ENCODE measurements around the gene TBC1D25.

Gene TBC1D25

GRCh38 chrX:48520976-48521352 lies 18.6 kb upstream of the TBC1D25 start:
- TF ChIP-seq FOXM1 (IDR thresholded peaks at IDR 0.05; ENCODE audit: borderline replicate concordance, low read depth) (no peak), RAD21 (IDR thresholded peaks at IDR 0.05; ENCODE audit: low read depth) (no peak), YY1 (IDR thresholded peaks at IDR 0.05; ENCODE audit: low read depth) (no peak), CEBPB (IDR thresholded peaks at IDR 0.05) (no peak), ZBTB7A (IDR thresholded peaks at IDR 0.05; ENCODE audit: low read depth) (no peak), NFIC (IDR thresholded peaks at IDR 0.05) (no peak), TCF12 (IDR thresholded peaks at IDR 0.05; ENCODE audit: low read depth) (no peak), CREB1 (IDR thresholded peaks at IDR 0.05; ENCODE audit: low read depth) (no peak), EGR1 (IDR thresholded peaks at IDR 0.05) (no peak), EP300 (IDR thresholded peaks at IDR 0.05; ENCODE audit: borderline replicate concordance) (no peak), REST (IDR thresholded peaks at IDR 0.05; ENCODE audit: low read depth) (no peak), MAX (IDR thresholded peaks at IDR 0.05) (no peak), USF1 (IDR thresholded peaks at IDR 0.05) (no peak), TEAD4 (IDR thresholded peaks at IDR 0.05) (no peak), TAF1 (IDR thresholded peaks at IDR 0.05; ENCODE audit: low read depth) (no peak)

- TF ChIP-seq MAX (IDR thresholded peaks at IDR 0.05) = peak; percentile 45
- 0 out of 2 replicates have a peak, but pooled peaks have one; percentile 33 for TF ChIP-seq FOXM1 (IDR thresholded peaks at IDR 0.05; ENCODE audit: borderline replicate concordance, low read depth)
- TF ChIP-seq TCF12 (IDR thresholded peaks at IDR 0.05; ENCODE audit: low read depth) = no peak
- peak; percentile 68 for TF ChIP-seq USF1 (IDR thresholded peaks at IDR 0.05)
- TF ChIP-seq YY1 (IDR thresholded peaks at IDR 0.05; ENCODE audit: low read depth) = peak; percentile 74; the same call in 1 of the 2 replicates
- no peak for TF ChIP-seq REST (IDR thresholded peaks at IDR 0.05; ENCODE audit: low read depth)
- TF ChIP-seq TAF1 (IDR thresholded peaks at IDR 0.05; ENCODE audit: low read depth) = peak; percentile 58
- no peak for TF ChIP-seq NFIC (IDR thresholded peaks at IDR 0.05)
- no peak for TF ChIP-seq ZBTB7A (IDR thresholded peaks at IDR 0.05; ENCODE audit: low read depth)
These were observed 17.9 kb upstream of the TBC1D25 start, which contains the start of gene EBP for GRCh38 chrX:48521353-48522243. Gene EBP, plus strand, starts transcription at chrX:48521808. Its CDS starts 1,964 bp downstream, at chrX:48523772.

- TF ChIP-seq NFIC (IDR thresholded peaks at IDR 0.05) (no peak), MAX (IDR thresholded peaks at IDR 0.05) (no peak), EP300 (IDR thresholded peaks at IDR 0.05; ENCODE audit: borderline replicate concordance) (no peak), TAF1 (IDR thresholded peaks at IDR 0.05; ENCODE audit: low read depth) (no peak), EGR1 (IDR thresholded peaks at IDR 0.05) (no peak), FOXM1 (IDR thresholded peaks at IDR 0.05; ENCODE audit: borderline replicate concordance, low read depth) (no peak), YY1 (IDR thresholded peaks at IDR 0.05; ENCODE audit: low read depth) (no peak)
These were observed 17.2 kb upstream of the TBC1D25 start for GRCh38 chrX:48522291-48522690.

GRCh38 chrX:48523682-48524081 lies 15.8 kb upstream of the TBC1D25 start:
- no peak for TF ChIP-seq MAX (IDR thresholded peaks at IDR 0.05)
- TF ChIP-seq ZBTB7A (IDR thresholded peaks at IDR 0.05; ENCODE audit: low read depth) = no peak
- TF ChIP-seq TAF1 (IDR thresholded peaks at IDR 0.05; ENCODE audit: low read depth) = no peak
- no peak for TF ChIP-seq YY1 (IDR thresholded peaks at IDR 0.05; ENCODE audit: low read depth)
- no peak for TF ChIP-seq CREB1 (IDR thresholded peaks at IDR 0.05; ENCODE audit: low read depth)
- no peak for TF ChIP-seq TEAD4 (IDR thresholded peaks at IDR 0.05)
- TF ChIP-seq FOXM1 (IDR thresholded peaks at IDR 0.05; ENCODE audit: borderline replicate concordance, low read depth) = no peak
- TF ChIP-seq RAD21 (IDR thresholded peaks at IDR 0.05; ENCODE audit: low read depth) = no peak

- TF ChIP-seq EP300 (IDR thresholded peaks at IDR 0.05; ENCODE audit: borderline replicate concordance) (no peak), CEBPB (IDR thresholded peaks at IDR 0.05) (no peak), REST (IDR thresholded peaks at IDR 0.05; ENCODE audit: low read depth) (no peak), TAF1 (IDR thresholded peaks at IDR 0.05; ENCODE audit: low read depth) (no peak), MAX (IDR thresholded peaks at IDR 0.05) (no peak), TCF12 (IDR thresholded peaks at IDR 0.05; ENCODE audit: low read depth) (no peak), RAD21 (IDR thresholded peaks at IDR 0.05; ENCODE audit: low read depth) (no peak), YY1 (IDR thresholded peaks at IDR 0.05; ENCODE audit: low read depth) (no peak)
These were observed 8.8 kb upstream of the TBC1D25 start for GRCh38 chrX:48530736-48531135.
